ENCODE results near the gene FLYWCH2. TPM values are rescaled to one million over a fixed set of nuclear protein-coding genes. Genes with fewer than 3 reads are reported as not detected.
"Not testable (repeated sequence)": the region's sequence is repeated elsewhere in the genome, so short reads cannot be mapped to it uniquely, and the experiment has no call there.

Gene FLYWCH2
- total RNA-seq, 1 donor from 2014 or later: 22.2 TPM

DNA sequence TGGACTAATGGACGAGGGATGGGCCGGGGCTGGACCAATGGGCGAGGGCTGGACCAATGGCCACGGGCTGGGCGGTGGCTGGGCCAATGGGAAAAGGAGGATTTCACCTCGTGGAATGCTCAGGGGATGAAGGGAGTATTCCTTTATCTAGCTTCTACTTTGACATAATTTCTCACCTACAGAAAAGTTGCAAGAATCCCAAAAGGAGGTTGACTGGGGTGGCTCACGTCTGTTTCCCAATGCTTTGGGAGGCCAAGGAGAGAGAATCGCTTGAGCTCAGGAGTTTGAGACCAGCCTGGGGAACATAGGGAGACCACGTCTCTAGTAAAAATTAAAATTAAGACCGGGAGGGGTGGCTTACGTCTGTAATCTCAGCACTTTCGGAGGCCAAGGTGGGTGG lies 23.0 kb downstream of the FLYWCH2 start:
- peaks cover 2% of the 10 kb centered on the region for H3K27me3 Mint-ChIP-seq
- peaks cover 17% of the 10 kb centered on the region for H3K4me1 Mint-ChIP-seq
- no peaks in the 10 kb centered on the region for H3K36me3 Mint-ChIP-seq (ENCODE audit: low read depth)
- no peak for DNase-seq
- H3K4me3 Mint-ChIP-seq: peak overlapping the region; percentile 98
- H3K27ac Mint-ChIP-seq: peak overlapping the region; percentile 71
- H3K9me3 Mint-ChIP-seq: no peaks in the 10 kb centered on the region
- intact Hi-C loops (cut with micrococcal nuclease): loop anchor here (1.0 kb wide), 1 partner anchor 23 kb away; the partner anchor contains the start of gene FLYWCH2

DNA sequence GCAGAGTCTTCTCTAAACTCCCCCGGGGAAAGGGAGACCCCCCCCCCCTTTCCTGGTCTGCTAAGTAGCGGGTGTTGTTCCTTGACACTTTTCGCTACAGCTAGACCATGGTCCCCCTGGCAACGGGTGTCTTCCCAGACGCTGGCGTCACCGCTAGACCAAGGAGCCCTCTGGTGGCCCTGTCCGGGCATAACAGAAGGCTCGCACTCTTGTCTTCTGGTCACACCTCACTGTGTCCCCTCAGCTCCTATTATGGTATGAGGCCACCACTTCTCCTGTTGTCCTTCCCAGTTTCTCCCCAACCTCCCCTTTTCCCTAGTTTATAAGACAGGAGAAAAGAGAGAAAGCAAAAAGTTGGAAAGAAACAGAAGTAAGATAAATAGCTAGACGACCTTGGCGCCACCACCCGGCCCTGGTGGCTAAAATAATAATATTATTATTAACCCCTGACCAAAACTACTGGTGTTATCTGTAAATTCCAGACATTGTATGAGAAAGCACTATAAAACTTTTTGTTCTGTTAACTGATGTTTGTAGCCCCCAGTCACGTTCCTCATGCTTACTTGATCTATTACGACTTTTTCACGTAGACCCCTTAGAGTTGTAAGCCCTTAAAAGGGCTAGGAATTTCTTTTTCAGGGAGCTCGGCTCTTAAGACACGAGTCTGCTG lies 24.2 kb downstream of the FLYWCH2 start:
- peak overlapping the region; percentile 23 for H3K4me3 Mint-ChIP-seq
- H3K9me3 Mint-ChIP-seq; intact Hi-C loops (cut with micrococcal nuclease); H3K27me3 Mint-ChIP-seq; H3K27ac Mint-ChIP-seq; H3K36me3 Mint-ChIP-seq (ENCODE audit: low read depth): not testable (repeated sequence)
- peaks cover 22% of the 10 kb centered on the region for H3K4me1 Mint-ChIP-seq
- DNase-seq: peak; percentile 88

DNA sequence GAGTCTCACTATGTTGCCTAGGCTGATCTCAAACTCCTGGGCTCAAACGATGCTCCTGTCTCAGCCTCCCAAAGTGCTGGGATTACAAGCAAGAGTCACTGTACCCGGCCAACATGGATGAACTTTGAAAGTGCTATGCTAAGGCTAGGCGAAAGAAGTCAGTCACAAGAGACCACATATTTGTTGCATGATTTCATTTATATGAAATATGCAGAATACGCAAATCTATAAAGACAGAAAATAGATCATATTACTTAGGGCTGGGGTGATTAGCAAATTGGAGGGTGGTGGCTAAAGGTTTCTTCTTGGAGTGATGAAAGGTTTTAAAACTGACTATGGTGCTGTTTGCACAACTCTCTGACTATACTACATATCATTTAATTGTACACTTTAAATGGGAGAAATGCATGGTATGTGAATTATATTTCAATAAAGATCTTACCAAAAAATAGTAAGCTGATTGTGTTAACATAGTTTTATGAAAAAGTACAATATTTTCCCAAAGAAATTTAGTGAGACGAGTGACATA lies 27.5 kb downstream of the FLYWCH2 start:
- intact Hi-C loops (cut with micrococcal nuclease): loop anchor here (2.0 to 5.0 kb wide), 2 partner anchors 16 to 52 kb away; partner anchors contain the start of gene KREMEN2
- no peak overlapping the region for H3K4me3 Mint-ChIP-seq
- no peaks in the 10 kb centered on the region for H3K9me3 Mint-ChIP-seq
- peaks cover 30% of the 10 kb centered on the region for H3K4me1 Mint-ChIP-seq
- H3K36me3 Mint-ChIP-seq (ENCODE audit: low read depth): peaks cover 13% of the 10 kb centered on the region
- peaks cover 5% of the 10 kb centered on the region for H3K27me3 Mint-ChIP-seq
- no peak overlapping the region for H3K27ac Mint-ChIP-seq
- no peak for DNase-seq

DNA sequence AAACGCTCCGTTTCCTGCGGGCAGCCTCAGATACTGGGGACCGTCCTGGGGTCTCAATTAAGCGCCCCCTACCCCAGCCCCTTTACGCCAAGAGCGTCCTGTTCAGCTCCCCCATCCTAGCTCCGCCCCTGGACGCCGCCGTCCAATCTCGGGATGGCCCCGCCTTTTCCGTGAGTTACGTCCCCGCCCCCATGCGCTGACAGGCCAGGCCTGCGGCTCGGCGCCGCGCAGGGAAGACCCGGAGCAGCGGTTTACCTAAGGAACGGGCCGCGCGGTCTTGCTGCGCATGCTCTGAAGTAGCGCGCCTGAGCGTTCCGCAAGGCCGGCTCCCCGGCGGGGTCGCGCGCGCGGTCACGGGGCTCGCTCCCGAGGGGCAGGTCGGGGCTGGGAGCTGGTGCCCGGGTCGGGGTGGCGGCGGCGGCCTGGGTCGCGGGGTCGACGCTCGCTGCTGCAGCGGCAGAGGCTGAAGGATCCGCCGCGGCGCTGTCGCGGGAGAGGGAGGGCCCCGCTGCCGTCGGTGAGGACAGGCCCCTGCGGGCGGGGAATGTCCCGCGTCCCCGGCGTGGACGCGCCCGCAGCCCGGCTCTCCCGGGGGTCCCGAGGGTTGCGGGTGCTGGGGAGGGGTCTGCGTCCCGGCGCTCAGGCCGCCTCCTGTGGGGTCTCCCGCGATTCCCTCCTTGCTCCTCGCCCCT lies 28.8 kb downstream of the FLYWCH2 start, which contains the start of gene FLYWCH1:
Gene FLYWCH1, plus strand, starts transcription at position 294 of the 692 bp plus-strand sequence. CDS start 17,755 bp downstream, outside the sequence.
- H3K27me3 Mint-ChIP-seq: peaks cover 5% of the 10 kb centered on the region
- H3K4me3 Mint-ChIP-seq: peak within 1 kb of the TSS; percentile 95
- peaks cover 22% of the 10 kb centered on the region for H3K4me1 Mint-ChIP-seq
- peaks cover 14% of the 10 kb centered on the region for H3K36me3 Mint-ChIP-seq (ENCODE audit: low read depth)
- H3K27ac Mint-ChIP-seq: peak within 1 kb of the TSS; percentile 88
- peak; percentile 100 for DNase-seq
- intact Hi-C loops (cut with micrococcal nuclease): loop anchor here (2.0 to 5.0 kb wide), 2 partner anchors 15 to 51 kb away; partner anchors contain the start of gene KREMEN2
- H3K9me3 Mint-ChIP-seq: no peaks in the 10 kb centered on the region

DNA sequence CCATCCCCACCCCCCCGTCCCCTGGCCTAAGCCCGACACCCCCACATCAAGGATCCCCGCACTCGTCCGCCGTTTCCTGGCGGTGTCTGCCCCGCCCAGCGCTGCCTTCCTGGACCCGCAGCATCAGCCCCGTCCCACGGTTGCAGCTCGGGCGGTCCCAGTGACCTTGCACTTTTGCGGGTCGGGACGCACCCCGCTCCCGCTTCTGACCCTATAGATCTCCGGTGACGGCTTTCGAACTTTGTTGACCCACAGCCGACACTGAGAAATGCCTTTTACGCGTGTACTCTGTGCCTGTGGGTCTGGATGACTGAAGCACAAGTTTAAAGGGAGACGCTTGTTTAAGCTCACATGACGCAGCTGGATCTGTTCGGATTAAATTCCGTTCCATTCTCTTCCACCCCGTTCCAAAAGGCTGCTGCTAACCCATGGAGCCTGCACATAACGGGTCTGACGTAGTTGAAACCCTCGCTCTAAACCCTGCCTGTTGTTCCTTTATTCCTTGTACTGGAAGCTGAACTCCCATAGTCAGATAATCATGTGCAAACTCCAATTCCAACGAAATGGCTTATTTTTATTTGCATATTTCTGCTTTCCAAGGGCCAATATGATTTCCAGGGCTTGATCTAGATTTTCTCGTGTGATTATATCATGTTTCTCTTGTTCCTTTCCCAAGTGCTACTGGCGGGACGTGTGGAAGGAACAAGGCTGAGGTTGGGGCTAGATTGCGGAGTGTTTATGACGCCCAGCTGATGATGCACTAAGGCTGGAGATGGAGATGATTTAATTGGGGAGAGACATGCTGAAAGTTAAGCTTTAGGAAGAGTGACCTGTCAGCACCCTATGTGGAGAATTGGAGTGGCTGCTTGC lies 29.6 kb downstream of the FLYWCH2 start:
- intact Hi-C loops (cut with micrococcal nuclease): loop anchor here (5.0 kb wide), 1 partner anchor 50 kb away; the partner anchor contains the start of gene KREMEN2
- H3K27me3 Mint-ChIP-seq: peaks cover 5% of the 10 kb centered on the region
- peaks cover 22% of the 10 kb centered on the region for H3K4me1 Mint-ChIP-seq
- H3K9me3 Mint-ChIP-seq: no peaks in the 10 kb centered on the region
- H3K36me3 Mint-ChIP-seq (ENCODE audit: low read depth): peaks cover 15% of the 10 kb centered on the region
- peak overlapping the region; percentile 88 for H3K27ac Mint-ChIP-seq
- peak overlapping the region; percentile 95 for H3K4me3 Mint-ChIP-seq
- DNase-seq: peak; percentile 86

DNA sequence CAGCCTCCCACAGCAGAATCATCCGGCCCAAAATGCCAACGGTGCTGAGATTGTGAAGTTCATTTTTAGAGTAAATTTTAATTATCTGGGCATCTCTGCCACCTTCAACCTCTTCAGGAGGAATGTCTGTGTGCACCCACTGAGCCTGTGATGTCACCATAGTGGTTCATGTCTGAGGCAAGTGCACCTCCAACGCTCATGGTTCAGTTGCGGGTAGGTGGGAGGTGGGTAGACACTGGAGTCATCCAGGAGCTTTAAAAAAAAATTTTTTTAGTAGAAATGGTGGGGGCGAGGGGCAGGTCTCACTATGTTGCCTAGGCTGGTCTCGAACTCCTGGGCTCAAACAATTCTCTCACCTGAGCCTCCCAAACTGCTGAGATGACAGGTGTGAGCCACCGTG lies 30.6 kb downstream of the FLYWCH2 start:
- Mint-ChIP-seq H3K4me3 (peak overlapping the region; percentile 95), H3K9me3 (no peaks in the 10 kb centered on the region), H3K4me1 (peaks cover 22% of the 10 kb centered on the region), H3K27ac (no peak overlapping the region), H3K36me3 (ENCODE audit: low read depth) (peaks cover 17% of the 10 kb centered on the region), H3K27me3 (peaks cover 5% of the 10 kb centered on the region)
- intact Hi-C loops (cut with micrococcal nuclease): loop anchor here (5.0 kb wide), 1 partner anchor 49 kb away; the partner anchor contains the start of gene KREMEN2
- DNase-seq: no peak

DNA sequence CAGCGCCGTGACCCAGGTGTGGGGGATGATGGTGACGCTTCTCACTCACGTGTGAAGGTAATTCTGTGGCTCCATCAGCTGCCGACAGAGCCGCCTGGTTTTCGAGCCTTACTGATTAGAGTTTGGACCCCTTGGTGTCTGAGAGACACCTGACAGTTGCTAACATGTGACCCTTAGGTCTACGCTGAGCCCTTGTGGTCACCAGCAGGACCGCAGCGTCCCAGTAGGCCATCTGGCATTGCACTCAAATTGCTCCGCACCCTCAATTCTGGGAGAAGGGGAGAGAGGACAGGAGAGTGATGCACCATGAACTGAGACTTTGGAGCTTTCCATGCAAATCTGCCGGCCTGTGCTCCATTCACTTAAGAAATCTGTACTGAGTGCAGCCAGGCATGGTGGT lies 31.2 kb downstream of the FLYWCH2 start:
- no peaks in the 10 kb centered on the region for H3K9me3 Mint-ChIP-seq
- H3K36me3 Mint-ChIP-seq (ENCODE audit: low read depth): peaks cover 17% of the 10 kb centered on the region
- peaks cover 5% of the 10 kb centered on the region for H3K27me3 Mint-ChIP-seq
- peak overlapping the region; percentile 20 for H3K4me3 Mint-ChIP-seq
- peaks cover 22% of the 10 kb centered on the region for H3K4me1 Mint-ChIP-seq
- H3K27ac Mint-ChIP-seq: no peak overlapping the region
- intact Hi-C loops (cut with micrococcal nuclease): loop anchor here (5.0 kb wide), 1 partner anchor 48 kb away; the partner anchor contains the start of gene KREMEN2
- DNase-seq: no peak

DNA sequence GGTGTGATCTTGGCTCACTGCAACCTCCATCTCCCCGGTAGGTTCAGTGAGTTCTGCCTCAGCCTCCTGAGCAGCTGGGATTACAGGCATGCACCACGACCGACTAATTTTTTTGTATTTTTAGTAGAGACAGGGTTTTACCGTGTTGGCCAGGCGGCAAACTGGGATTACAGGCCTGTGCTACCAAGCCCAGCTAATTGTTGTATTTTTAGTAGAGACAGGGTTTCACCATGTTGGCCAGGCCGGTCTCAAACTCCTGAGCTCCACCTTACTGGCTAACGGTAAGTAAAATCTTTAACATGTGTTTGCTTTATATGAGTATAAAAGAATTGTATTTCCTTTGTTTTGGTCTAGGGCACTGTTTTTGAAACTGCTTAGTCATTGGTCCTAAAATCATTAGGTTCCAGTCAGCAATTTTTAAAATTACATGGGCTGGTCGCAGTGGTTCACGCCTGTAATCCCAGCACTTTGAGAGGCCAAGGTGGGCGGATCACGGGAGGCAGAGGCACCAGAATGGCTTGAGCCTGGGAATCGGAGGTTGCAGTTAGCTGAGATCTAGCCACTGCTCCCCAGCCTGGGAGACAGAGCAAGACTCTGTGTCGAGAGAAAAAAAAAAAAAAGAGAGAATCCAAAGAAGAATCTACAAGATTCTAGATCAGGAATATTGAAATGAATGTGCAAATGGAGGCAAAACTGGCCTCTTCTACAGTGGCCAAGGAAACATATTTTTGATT lies 32.3 kb downstream of the FLYWCH2 start:
- intact Hi-C loops (cut with micrococcal nuclease): no loop called here
- Mint-ChIP-seq H3K4me3 (no peak overlapping the region), H3K27ac (peak overlapping the region; percentile 34), H3K27me3 (peaks cover 4% of the 10 kb centered on the region), H3K36me3 (ENCODE audit: low read depth) (peaks cover 19% of the 10 kb centered on the region), H3K4me1 (peaks cover 28% of the 10 kb centered on the region), H3K9me3 (no peaks in the 10 kb centered on the region)
- no peak for DNase-seq

DNA sequence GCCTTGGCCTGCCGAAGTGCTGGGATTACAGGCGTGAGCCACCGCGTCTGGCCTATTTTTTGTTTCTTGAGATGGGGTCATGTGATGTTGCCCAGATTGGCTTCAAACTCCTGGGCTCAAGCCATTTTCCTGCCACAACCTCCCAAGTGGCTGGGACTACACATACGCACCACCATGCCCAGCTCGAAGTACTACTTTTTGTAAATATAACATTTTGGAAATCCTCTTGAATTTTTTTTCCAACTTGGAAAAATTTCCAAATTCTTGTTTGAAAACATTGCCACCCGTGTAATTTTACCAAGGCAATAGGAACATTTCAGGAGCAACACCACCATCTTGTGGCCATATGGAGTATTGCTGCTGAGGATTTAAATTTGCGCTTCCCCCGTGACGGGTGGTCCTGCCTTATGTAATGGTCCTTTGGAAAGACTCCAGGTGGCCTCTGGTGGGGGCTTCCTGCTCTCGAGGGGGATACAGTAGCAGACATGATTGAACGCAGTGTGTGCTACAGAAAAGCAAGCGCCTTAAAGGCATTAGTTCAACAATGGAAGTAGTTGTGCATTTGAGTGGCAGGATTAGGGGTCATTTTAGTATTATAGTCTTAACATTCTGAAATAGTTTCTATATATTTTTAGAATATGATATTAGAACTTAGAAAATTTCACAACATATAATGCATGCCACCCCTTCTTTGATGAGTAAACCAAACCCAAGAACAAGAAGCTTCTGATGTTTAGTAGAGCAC lies 36.7 kb downstream of the FLYWCH2 start:
- Mint-ChIP-seq H3K27ac (peak overlapping the region; percentile 38), H3K4me3 (no peak overlapping the region), H3K36me3 (ENCODE audit: low read depth) (peaks cover 16% of the 10 kb centered on the region), H3K27me3 (no peaks in the 10 kb centered on the region), H3K4me1 (peaks cover 8% of the 10 kb centered on the region), H3K9me3 (no peaks in the 10 kb centered on the region)
- intact Hi-C loops (cut with micrococcal nuclease): loop anchor here (1.0 kb wide), 2 partner anchors 15 to 44 kb away; no protein-coding TSS in a partner anchor
- DNase-seq: peak; percentile 91

DNA sequence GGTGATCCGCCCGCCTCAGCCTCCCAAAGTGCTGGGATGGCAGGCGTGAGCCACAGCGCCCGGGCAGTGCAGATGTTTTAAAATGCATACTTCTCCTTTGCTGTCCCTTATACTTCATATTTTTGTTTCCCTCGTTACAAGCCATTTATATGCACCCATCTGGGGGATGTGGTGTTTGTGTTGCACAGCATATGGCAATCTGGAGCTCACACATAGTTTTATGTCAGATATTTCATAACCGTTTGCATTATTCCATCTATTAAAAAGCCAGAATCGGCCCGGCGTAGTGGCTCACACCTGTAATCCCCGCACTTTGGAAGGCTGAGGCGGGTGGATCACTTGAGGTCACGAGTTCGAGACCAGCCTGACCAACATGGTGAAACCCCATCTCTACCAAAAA lies 40.5 kb downstream of the FLYWCH2 start:
- Mint-ChIP-seq H3K4me3 (no peak overlapping the region), H3K27ac (no peak overlapping the region), H3K36me3 (ENCODE audit: low read depth) (peaks cover 10% of the 10 kb centered on the region), H3K9me3 (no peaks in the 10 kb centered on the region), H3K4me1 (peaks cover 22% of the 10 kb centered on the region), H3K27me3 (no peaks in the 10 kb centered on the region)
- no peak for DNase-seq
- intact Hi-C loops (cut with micrococcal nuclease): no loop called here

DNA sequence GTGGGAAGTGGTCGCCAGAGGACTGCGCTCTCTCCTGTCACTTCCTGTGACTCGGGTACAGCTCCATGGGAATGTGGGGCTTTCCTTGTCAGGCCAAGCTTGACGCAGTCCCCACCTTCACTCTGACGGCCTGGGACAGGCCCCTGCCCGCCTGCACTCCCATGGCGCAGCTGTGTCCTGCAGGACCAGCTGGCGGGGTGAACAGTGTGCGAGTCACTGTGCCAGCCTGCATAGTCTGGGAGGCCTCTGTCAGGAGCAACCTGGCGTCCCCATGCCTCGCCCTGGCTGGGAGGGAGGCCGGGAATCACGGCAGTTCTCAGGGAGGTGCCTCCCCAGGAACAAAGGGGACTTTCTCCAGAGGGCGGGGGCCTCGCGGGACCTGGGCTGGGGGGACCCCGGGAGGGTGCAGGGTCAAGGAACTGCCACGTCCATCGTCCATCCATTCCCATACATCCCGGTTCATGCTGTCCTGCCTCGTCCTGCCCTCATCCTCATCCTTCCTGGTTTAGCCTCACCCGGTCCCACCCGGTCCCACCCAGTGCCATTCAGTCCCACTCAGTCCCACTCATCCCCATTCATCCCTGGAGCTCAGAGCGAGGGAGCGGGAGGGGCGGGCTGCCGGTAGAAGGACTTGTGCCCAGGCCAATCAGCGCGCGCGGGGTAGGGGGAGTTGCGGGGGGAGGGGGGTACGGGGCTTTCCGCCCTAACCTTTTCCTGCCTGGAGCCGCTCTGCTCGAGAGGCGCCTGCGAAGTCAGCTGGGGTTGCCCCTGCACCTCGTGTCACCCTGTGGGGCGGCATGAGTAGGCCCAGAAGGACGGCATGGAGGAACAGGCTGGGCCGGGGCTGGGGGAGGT lies 42.1 kb downstream of the FLYWCH2 start:
- Mint-ChIP-seq H3K27ac (no peak overlapping the region), H3K4me1 (peaks cover 16% of the 10 kb centered on the region), H3K36me3 (ENCODE audit: low read depth) (peaks cover 8% of the 10 kb centered on the region), H3K4me3 (no peak overlapping the region), H3K27me3 (no peaks in the 10 kb centered on the region), H3K9me3 (no peaks in the 10 kb centered on the region)
- DNase-seq: no peak
- intact Hi-C loops (cut with micrococcal nuclease): no loop called here

All from activated CD4-positive, alpha-beta T cell treated with anti-CD3 and anti-CD28 coated beads, Interleukin-2, amount 10 ng/mL, durations not matched to agents 24 days and 14 days (primary cell).